Measurements from ENCODE around the gene TBCD.
A peak's percentile ranks its signal among the peaks of the same experiment; 100 is the strongest.

Gene TBCD

GRCh38 chr17:82926081-82926480 is 174.2 kb downstream of the TBCD start:
- DNase-seq (ENCODE audit: low read depth): no peak

- no peak for DNase-seq (ENCODE audit: low read depth)
Measured at GRCh38 chr17:82926716-82927115, 174.9 kb downstream of the TBCD start.

GRCh38 chr17:82927311-82927660 is 175.4 kb downstream of the TBCD start:
- DNase-seq (ENCODE audit: low read depth): no peak

- no peak for DNase-seq (ENCODE audit: low read depth)
Measured at GRCh38 chr17:82927661-82928601, 176.1 kb downstream of the TBCD start.

GRCh38 chr17:82929011-82929622 is 177.3 kb downstream of the TBCD start:
- no peak for DNase-seq (ENCODE audit: low read depth)

- no peak for DNase-seq (ENCODE audit: low read depth)
Measured at GRCh38 chr17:82929676-82930042, 177.8 kb downstream of the TBCD start.

GRCh38 chr17:82930043-82930923 is 178.4 kb downstream of the TBCD start:
- DNase-seq (ENCODE audit: low read depth): no peak

GRCh38 chr17:82930924-82931698 is 179.2 kb downstream of the TBCD start:
- no peak for DNase-seq (ENCODE audit: low read depth)

GRCh38 chr17:82931699-82932517 is 180.0 kb downstream of the TBCD start:
- DNase-seq (ENCODE audit: low read depth): peak; percentile 86

GRCh38 chr17:82932518-82933310 is 180.8 kb downstream of the TBCD start:
- DNase-seq (ENCODE audit: low read depth): peak; percentile 49

GRCh38 chr17:82933911-82934310 is 182.0 kb downstream of the TBCD start:
- DNase-seq (ENCODE audit: low read depth): no peak

- DNase-seq (ENCODE audit: low read depth): no peak
Measured at GRCh38 chr17:82935966-82936767, 184.3 kb downstream of the TBCD start.

- DNase-seq (ENCODE audit: low read depth): no peak
Measured at GRCh38 chr17:82936768-82937171, 184.9 kb downstream of the TBCD start.

GRCh38 chr17:82937411-82938371 is 185.8 kb downstream of the TBCD start:
- no peak for DNase-seq (ENCODE audit: low read depth)

- DNase-seq (ENCODE audit: low read depth): no peak
Measured at GRCh38 chr17:82938486-82938872, 186.6 kb downstream of the TBCD start.

- DNase-seq (ENCODE audit: low read depth): no peak
Measured at GRCh38 chr17:82938873-82939620, 187.2 kb downstream of the TBCD start.

- DNase-seq (ENCODE audit: low read depth): no peak
Measured at GRCh38 chr17:82939621-82940135, 187.8 kb downstream of the TBCD start.

Data from stromal cell of bone marrow (primary cell).